Fibroblast of skin of left biceps (primary cell): ENCODE data around the gene SUN3.
"Not testable (repeated sequence)": the region's sequence is repeated elsewhere in the genome, so short reads cannot be mapped to it uniquely, and the experiment has no call there.

ENCODE experiments used
- DNase-seq, 2 experiments: peaks; one replicate each; pipeline ENCODE4 v3.0.0-alpha.2; 2013; ENCODE audit warnings: low read depth in 2 of 2

The SUN3 gene

GRCh38 chr7:48031111-48031510 is 2.2 kb upstream of the SUN3 start:
- DNase-seq, result no peak

- no peak for DNase-seq
Measured at GRCh38 chr7:48025624-48026023, 3.3 kb downstream of the SUN3 start.

- DNase-seq, result no peak
Measured at GRCh38 chr7:48017674-48018073, 11.2 kb downstream of the SUN3 start.

- DNase-seq, result no peak
Measured at GRCh38 chr7:48016641-48017040, 12.3 kb downstream of the SUN3 start.

GRCh38 chr7:48011951-48012350 is 17.0 kb downstream of the SUN3 start:
- DNase-seq, result no peak

GRCh38 chr7:48011323-48011722 is 17.6 kb downstream of the SUN3 start:
- DNase-seq, result no peak

- no peak for DNase-seq
Measured at GRCh38 chr7:48009954-48010353, 19.0 kb downstream of the SUN3 start.

- DNase-seq, result no peak
Measured at GRCh38 chr7:48009257-48009656, 19.6 kb downstream of the SUN3 start.

GRCh38 chr7:48006866-48007265 is 22.0 kb downstream of the SUN3 start:
- DNase-seq, result no peak

- DNase-seq, result no peak
Measured at GRCh38 chr7:48004638-48005037, 24.3 kb downstream of the SUN3 start.

GRCh38 chr7:48004032-48004431 is 24.9 kb downstream of the SUN3 start:
- DNase-seq, result no peak

GRCh38 chr7:48000164-48000563 is 28.7 kb downstream of the SUN3 start:
- not testable (repeated sequence) for DNase-seq

- no peak for DNase-seq
Measured at GRCh38 chr7:47999413-47999812, 29.5 kb downstream of the SUN3 start.

GRCh38 chr7:47992446-47992845 is 36.5 kb downstream of the SUN3 start:
- no peak for DNase-seq

GRCh38 chr7:47991741-47992311 is 37.1 kb downstream of the SUN3 start:
- no peak for DNase-seq

- no peak for DNase-seq
Measured at GRCh38 chr7:47991270-47991669, 37.6 kb downstream of the SUN3 start.

- no peak for DNase-seq
Measured at GRCh38 chr7:47990592-47990991, 38.3 kb downstream of the SUN3 start.

- not testable (repeated sequence) for DNase-seq
Measured at GRCh38 chr7:47989607-47990400, 39.1 kb downstream of the SUN3 start.

- DNase-seq, result no peak
Measured at GRCh38 chr7:47988496-47989386, 40.2 kb downstream of the SUN3 start.

GRCh38 chr7:47982610-47983009 is 46.3 kb downstream of the SUN3 start:
- DNase-seq, result no peak

GRCh38 chr7:47980648-47981047 is 48.3 kb downstream of the SUN3 start:
- DNase-seq, result not testable (repeated sequence)

- no peak for DNase-seq
Measured at GRCh38 chr7:47979832-47980181, 49.1 kb downstream of the SUN3 start.
